ENCODE data around the gene RUNX1. TPM values are rescaled to one million over a fixed set of nuclear protein-coding genes. Genes with fewer than 3 reads are reported as not detected.

Gene RUNX1
- total RNA-seq, 2 donors from 2014 or later = 23.0 to 25.8 TPM

GRCh38 chr21:34950980-34951379 lies 98.1 kb downstream of the RUNX1 start:
- Histone ChIP-seq H3K4me3 (no peak overlapping the region), H3K27ac (no peak overlapping the region), H3K4me1 (replicated peaks) (peaks cover 4% of the 10 kb centered on the region), H3K9me3 (no peaks in the 10 kb centered on the region), H3K27me3 (replicated peaks; ENCODE audit: insufficient read depth) (no peaks in the 10 kb centered on the region), H3K36me3 (no peaks in the 10 kb centered on the region)
- no peak for DNase-seq (ENCODE audit: low spot score)
- intact Hi-C loops (cut with DNase I) = no loop called here
- 67% methylated on average over 4 of the region's 4 CpGs for WGBS
- TF ChIP-seq POLR2AphosphoS5 (IDR thresholded peaks at IDR 0.05) = no peak
- TF ChIP-seq POLR2A (IDR thresholded peaks at IDR 0.05) = no peak
- TF ChIP-seq CTCF (IDR thresholded peaks at IDR 0.05) = no peak

DNA sequence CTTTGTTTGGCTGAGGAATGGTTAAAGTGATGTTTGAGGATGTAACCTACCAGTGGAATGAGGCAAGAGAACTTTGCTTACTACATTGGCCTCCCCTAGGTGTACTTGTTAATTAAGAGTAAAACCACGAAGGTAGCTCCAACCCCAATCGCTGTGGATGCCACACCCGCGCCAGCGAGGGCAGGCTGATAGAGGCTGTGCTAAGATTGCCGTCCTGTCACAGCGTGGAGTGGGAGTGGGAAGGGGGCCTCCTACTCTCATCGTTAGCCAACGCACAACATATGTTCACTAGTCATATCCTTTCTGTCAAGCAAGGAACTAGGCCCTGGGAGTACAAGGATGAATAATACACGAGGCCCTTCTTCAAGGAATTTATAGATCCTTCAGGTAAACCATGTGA lies 99.6 kb downstream of the RUNX1 start:
- H3K27me3 ChIP-seq (replicated peaks; ENCODE audit: insufficient read depth) = no peaks in the 10 kb centered on the region
- H3K9me3 ChIP-seq = no peaks in the 10 kb centered on the region
- WGBS = 92% methylated on average over 10 of the region's 10 CpGs
- DNase-seq (ENCODE audit: low spot score) = no peak
- no peaks in the 10 kb centered on the region for H3K36me3 ChIP-seq
- H3K4me3 ChIP-seq = no peak overlapping the region
- H3K27ac ChIP-seq = no peak overlapping the region
- TF ChIP-seq CTCF (IDR thresholded peaks at IDR 0.05) (no peak), POLR2AphosphoS5 (IDR thresholded peaks at IDR 0.05) (no peak), POLR2A (IDR thresholded peaks at IDR 0.05) (no peak)
- intact Hi-C loops (cut with DNase I) = no loop called here
- peaks cover 4% of the 10 kb centered on the region for H3K4me1 ChIP-seq (replicated peaks)

DNA sequence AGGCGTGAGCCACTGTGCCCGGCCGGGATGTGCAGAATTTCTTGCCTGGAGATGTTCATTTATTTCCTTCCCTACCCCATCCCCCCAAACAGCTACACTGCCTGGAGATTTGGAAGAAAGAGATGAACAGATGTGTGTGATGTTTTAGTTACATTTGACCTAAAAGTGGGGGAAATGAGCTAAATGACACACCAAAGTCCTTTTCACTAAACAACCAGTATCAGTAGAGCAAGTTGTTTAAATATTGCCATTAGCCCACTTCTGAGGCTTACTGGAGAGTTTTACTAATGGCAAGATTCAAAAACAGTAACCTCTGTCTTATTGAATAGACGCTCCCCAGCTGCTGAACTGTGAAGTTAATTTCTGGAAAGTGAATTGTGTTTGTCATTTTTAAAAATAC lies 100.1 kb downstream of the RUNX1 start:
- WGBS = 75% methylated on average over 4 of the region's 4 CpGs

DNA sequence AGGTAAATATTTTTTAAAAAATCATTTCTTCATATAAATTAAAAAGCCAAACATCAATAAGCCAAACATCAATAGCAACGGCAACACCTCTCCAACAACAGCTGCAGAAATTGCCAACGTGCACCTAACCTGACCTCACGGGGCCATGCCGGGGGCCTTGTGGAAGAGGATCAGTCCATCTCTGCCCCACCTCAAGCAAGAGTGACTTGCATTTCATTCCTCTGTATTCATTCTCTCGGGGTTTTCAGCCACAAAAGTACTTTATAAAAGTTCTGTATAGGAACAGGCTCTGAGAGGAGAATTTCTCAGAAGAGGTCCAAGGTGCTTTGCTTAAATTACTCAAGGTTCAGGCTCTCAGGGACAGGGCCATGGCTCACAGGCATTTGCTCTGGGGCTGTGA lies 100.9 kb downstream of the RUNX1 start:
- no peak for DNase-seq (ENCODE audit: low spot score)
- no peaks in the 10 kb centered on the region for H3K9me3 ChIP-seq
- intact Hi-C loops (cut with DNase I) = no loop called here
- TF ChIP-seq POLR2AphosphoS5 (IDR thresholded peaks at IDR 0.05) (no peak), POLR2A (IDR thresholded peaks at IDR 0.05) (no peak), CTCF (IDR thresholded peaks at IDR 0.05) (no peak)
- no peaks in the 10 kb centered on the region for H3K36me3 ChIP-seq
- 93% methylated on average over 5 of the region's 5 CpGs for WGBS
- no peak overlapping the region for H3K27ac ChIP-seq
- no peak overlapping the region for H3K4me3 ChIP-seq
- H3K27me3 ChIP-seq (replicated peaks; ENCODE audit: insufficient read depth) = no peaks in the 10 kb centered on the region
- H3K4me1 ChIP-seq (replicated peaks) = peaks cover 4% of the 10 kb centered on the region

More for the DNA sequence above, 100.1 kb downstream of the RUNX1 start:
- Histone ChIP-seq H3K27me3 (replicated peaks; ENCODE audit: insufficient read depth) (no peaks in the 10 kb centered on the region), H3K9me3 (no peaks in the 10 kb centered on the region), H3K36me3 (no peaks in the 10 kb centered on the region), H3K4me1 (replicated peaks) (peaks cover 4% of the 10 kb centered on the region), H3K4me3 (no peak overlapping the region), H3K27ac (no peak overlapping the region)
- TF ChIP-seq POLR2A (IDR thresholded peaks at IDR 0.05) (no peak), POLR2AphosphoS5 (IDR thresholded peaks at IDR 0.05) (no peak), CTCF (IDR thresholded peaks at IDR 0.05) (no peak)
- intact Hi-C loops (cut with DNase I) = no loop called here
- no peak for DNase-seq (ENCODE audit: low spot score)

DNA sequence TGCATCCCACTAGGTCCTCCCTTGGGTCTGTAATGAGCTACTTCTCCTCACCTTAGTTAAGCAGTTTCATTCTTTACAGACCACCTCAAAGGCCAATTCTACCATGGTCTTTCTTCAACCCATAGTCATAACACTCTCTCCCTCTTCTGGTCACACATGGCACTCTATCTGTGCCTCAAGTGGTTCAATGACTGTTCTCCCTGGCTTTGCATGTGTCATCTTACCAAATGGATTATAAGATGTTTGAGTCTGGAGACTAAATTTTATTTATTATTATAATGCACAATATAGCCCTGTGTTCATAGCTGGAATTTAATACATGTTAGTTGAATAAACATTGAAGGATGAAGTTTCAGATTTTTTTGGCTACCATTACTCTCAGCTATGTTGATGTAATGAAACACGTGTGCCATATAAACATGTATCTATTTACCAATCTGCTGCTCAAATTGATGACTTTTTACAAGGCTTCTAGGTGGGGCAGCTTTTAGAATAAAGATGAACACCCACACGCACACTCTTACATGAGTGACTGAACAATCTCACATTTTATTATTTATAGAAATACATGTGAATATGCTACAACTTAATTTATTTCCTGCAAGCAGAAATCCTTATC lies 102.1 kb downstream of the RUNX1 start:
- H3K4me3 ChIP-seq = no peak overlapping the region
- no peaks in the 10 kb centered on the region for H3K9me3 ChIP-seq
- H3K36me3 ChIP-seq = no peaks in the 10 kb centered on the region
- peak; percentile 70 for TF ChIP-seq POLR2AphosphoS5 (IDR thresholded peaks at IDR 0.05)
- TF ChIP-seq POLR2A (IDR thresholded peaks at IDR 0.05) = no peak
- no peak for TF ChIP-seq CTCF (IDR thresholded peaks at IDR 0.05)
- no peak for DNase-seq (ENCODE audit: low spot score)
- WGBS = 41% methylated on average over 2 of the region's 2 CpGs
- H3K27me3 ChIP-seq (replicated peaks; ENCODE audit: insufficient read depth) = no peaks in the 10 kb centered on the region
- H3K27ac ChIP-seq = no peak overlapping the region
- intact Hi-C loops (cut with DNase I) = no loop called here
- H3K4me1 ChIP-seq (replicated peaks) = peaks cover 4% of the 10 kb centered on the region
